GM12801 (cell line): ENCODE results near the gene RFC4.

Experiments
- CTCF ChIP-seq: IDR thresholded peaks from one replicate; pipeline ENCODE4 v1.5.1; 2011; ENCODE audit warnings: control low read depth; ENCODE audit not compliant: insufficient read length; ENCODE audit errors: extremely low read depth

Gene RFC4

GRCh38 chr3:186787642-186788481 is 18.4 kb downstream of the RFC4 start:
- no peak for TF ChIP-seq CTCF

DNA sequence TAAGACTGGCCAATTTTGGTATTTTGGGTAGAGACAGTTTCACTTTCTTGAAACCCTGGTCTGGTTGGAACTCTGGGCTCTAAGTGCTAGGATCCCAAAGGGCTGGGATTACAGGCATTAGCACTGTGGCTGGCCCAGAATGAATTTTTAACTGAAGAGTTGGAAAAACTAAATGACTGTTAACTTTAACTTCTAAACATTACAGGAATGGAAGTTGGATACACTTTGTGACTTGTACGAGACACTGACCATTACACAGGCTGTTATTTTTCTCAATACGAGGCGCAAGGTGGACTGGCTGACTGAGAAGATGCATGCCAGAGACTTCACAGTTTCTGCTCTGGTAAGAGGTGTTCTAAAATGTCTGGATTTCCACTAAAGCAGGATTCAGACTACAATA is 19.4 kb downstream of the RFC4 start:
- TF ChIP-seq CTCF, result no peak

DNA sequence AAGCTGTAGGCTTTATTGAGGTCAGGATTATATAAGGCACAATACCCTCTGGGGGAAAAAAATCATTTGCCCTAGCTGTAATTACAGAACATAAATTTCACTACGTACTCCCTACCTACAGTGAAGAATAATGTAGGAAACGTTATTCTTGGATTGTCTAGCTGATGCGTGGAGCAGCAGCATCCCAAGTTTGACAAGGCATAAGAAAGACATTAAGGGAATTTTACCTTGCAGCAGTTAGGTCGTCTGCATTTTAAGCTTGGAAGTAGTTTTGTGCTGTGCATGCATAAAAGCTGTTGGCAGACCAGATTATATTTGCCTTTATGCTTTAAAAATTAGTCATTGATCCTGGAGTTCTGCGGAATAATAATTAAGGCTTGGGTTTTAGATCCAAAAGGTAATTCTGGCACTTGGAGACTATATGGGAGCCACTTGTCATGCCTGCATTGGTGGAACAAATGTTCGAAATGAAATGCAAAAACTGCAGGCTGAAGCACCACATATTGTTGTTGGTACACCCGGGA is 20.7 kb downstream of the RFC4 start:
- TF ChIP-seq CTCF, result no peak

DNA sequence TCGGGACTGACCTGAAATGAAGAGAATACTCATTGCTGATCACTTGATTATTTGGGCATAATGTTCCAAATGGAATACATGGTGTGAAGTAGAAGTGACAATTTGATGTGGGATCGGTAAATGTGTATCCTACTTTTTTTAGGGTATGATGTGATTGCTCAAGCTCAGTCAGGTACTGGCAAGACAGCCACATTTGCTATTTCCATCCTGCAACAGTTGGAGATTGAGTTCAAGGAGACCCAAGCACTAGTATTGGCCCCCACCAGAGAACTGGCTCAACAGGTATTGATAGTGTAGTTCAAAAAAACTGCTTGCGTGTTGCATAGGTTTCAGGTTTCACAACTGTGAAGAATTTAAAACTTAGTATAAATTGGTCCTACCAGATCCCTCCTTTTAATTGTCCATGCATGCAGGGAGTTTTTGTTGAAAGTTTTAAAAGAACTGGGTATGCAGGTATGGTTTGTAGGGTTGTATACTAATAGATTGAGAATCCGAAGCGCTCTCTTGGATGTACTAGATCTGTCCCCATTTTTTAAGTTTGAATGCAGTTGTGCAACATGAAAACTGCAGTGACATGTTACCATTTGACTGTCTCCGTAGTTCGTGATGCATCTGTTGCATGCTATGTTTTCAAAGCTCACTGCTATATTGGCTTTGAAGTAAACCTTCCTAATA is 21.3 kb downstream of the RFC4 start:
- no peak for TF ChIP-seq CTCF

GRCh38 chr3:186783731-186784515 is 22.4 kb downstream of the RFC4 start:
- no peak for TF ChIP-seq CTCF

GRCh38 chr3:186783058-186783730 is 23.1 kb downstream of the RFC4 start, which contains the start of gene EIF4A2:
EIF4A2 (plus strand) TSS chr3:186783577; CDS start chr3:186783611, 34 bp downstream.
- TF ChIP-seq CTCF, result no peak
